HepG2 (cell line): ENCODE measurements around the gene TM4SF18. TPM values are rescaled to one million over a fixed set of nuclear protein-coding genes. Genes with fewer than 3 reads are reported as not detected.

Source experiments
- ELF3 ChIP-seq: IDR thresholded peaks from 2 replicates; pipeline ENCODE4 v1.6.1; 2016; ENCODE audit warnings: missing genetic modification reagents, missing compliant biosample characterization
- FIP1L1 ChIP-seq: fragments of 200-400 bp; formaldehyde crosslinking; IDR thresholded peaks from 2 replicates; pipeline ENCODE4 v1.6.1; 2018; ENCODE audit warnings: low read depth, mild to moderate bottlenecking, low read length, moderate library complexity, borderline replicate concordance; ENCODE audit not compliant: insufficient read depth
- MATR3 ChIP-seq: sonication (generic); formaldehyde crosslinking; IDR thresholded peaks from 2 replicates; pipeline ENCODE4 v1.4.0; 2020; ENCODE audit warnings: missing genetic modification reagents
- NFYB ChIP-seq: sonication (generic); formaldehyde crosslinking; IDR thresholded peaks from 2 replicates; pipeline ENCODE4 v1.4.0; 2020; ENCODE audit warnings: missing genetic modification reagents
- SRSF9 ChIP-seq: fragments of 200-400 bp; formaldehyde crosslinking; IDR thresholded peaks from 2 replicates; pipeline ENCODE4 v1.6.1; 2018; ENCODE audit warnings: borderline replicate concordance, mild to moderate bottlenecking, low read depth, low read length; ENCODE audit not compliant: insufficient read depth, poor library complexity, severe bottlenecking
- STAG1 ChIP-seq: sonication (generic); formaldehyde crosslinking; IDR thresholded peaks from 2 replicates; pipeline ENCODE4 v1.4.0; 2020; ENCODE audit warnings: missing genetic modification reagents
- TAF1 ChIP-seq: sonication (generic); formaldehyde crosslinking; IDR thresholded peaks from 2 replicates; pipeline ENCODE4 v1.4.0; 2020; ENCODE audit warnings: missing genetic modification reagents
- TEAD2 ChIP-seq: sonication (generic); formaldehyde crosslinking; IDR thresholded peaks from 2 replicates; pipeline ENCODE4 v1.9.0; 2021; ENCODE audit warnings: missing genetic modification reagents
- ZBTB20 ChIP-seq: sonication (generic); formaldehyde crosslinking; IDR thresholded peaks from 2 replicates; pipeline ENCODE4 v1.8.1; 2023; ENCODE audit warnings: missing genetic modification reagents, low read depth, mild to moderate bottlenecking, borderline replicate concordance
- ZFP1 ChIP-seq: IDR thresholded peaks from 2 replicates; pipeline ENCODE4 v1.6.1; 2016
- ZMYM4 ChIP-seq: sonication (generic); formaldehyde crosslinking; IDR thresholded peaks from 2 replicates; pipeline ENCODE4 v1.8.1; 2023; ENCODE audit warnings: mild to moderate bottlenecking, missing genetic modification reagents
- ZNF44 ChIP-seq: sonication (generic); formaldehyde crosslinking; IDR thresholded peaks from 2 replicates; pipeline ENCODE4 v1.5.1; 2020; ENCODE audit warnings: mild to moderate bottlenecking, missing genetic modification reagents
- ZNF441 ChIP-seq: sonication (generic); formaldehyde crosslinking; IDR thresholded peaks from 2 replicates; pipeline ENCODE4 v1.7.0; 2021; ENCODE audit warnings: missing genetic modification reagents, borderline replicate concordance
- ZNF629 ChIP-seq: sonication (generic); formaldehyde crosslinking; conservative IDR thresholded peaks from 2 replicates; pipeline ENCODE4 v1.5.0; 2020; ENCODE audit warnings: missing genetic modification reagents
- ZNF768 ChIP-seq: sonication (generic); formaldehyde crosslinking; IDR thresholded peaks from 2 replicates; pipeline ENCODE4 v1.4.0; 2020; ENCODE audit warnings: missing genetic modification reagents
- polyA plus RNA-seq, 8 experiments: library from polyadenylated mRNA; depleted of rRNA in 3 of 8; stranded (reverse) in 7 of 8; unstranded in 1 of 8; fragments of >200 nt; fragmentation: Illumina TruSeq in 4 of 8; extraction: Trizol in 4 of 8; gene quantifications; 2 replicates each; pipeline versions ENCODE4 v1.2.1 to v1.2.3, GENCODE V29; 2011 to 2016; ENCODE audit warnings: low read depth in 4 of 8, missing spikeins in 1 of 8, mixed read lengths in 1 of 8; ENCODE audit not compliant: insufficient read depth in 1 of 8
- total RNA-seq, 5 experiments: library from RNA; depleted of rRNA; stranded (reverse); fragments of >200 nt; fragmentation: Illumina TruSeq; extraction: Trizol; gene quantifications; 2 replicates each; pipeline ENCODE4 v1.2.3, GENCODE V29; 2016; ENCODE audit warnings: low read depth in 1 of 5
- TF ChIP-seq, protein P1 (sequence below): sonication (generic); formaldehyde crosslinking; IDR thresholded peaks from 2 replicates; pipeline ENCODE4 v1.4.0; 2020; ENCODE audit warnings: missing genetic modification reagents
- TF ChIP-seq, protein P2 (sequence below): sonication (generic); formaldehyde crosslinking; IDR thresholded peaks from 2 replicates; pipeline ENCODE4 v1.5.1; 2020; ENCODE audit warnings: missing genetic modification reagents, mild to moderate bottlenecking, borderline replicate concordance
- TF ChIP-seq, protein P3 (sequence below): sonication (generic); formaldehyde crosslinking; IDR thresholded peaks from 2 replicates; pipeline ENCODE4 v1.4.0; 2020; ENCODE audit warnings: missing genetic modification reagents
- TF ChIP-seq, protein P4 (sequence below): sonication (generic); formaldehyde crosslinking; IDR thresholded peaks from 2 replicates; pipeline ENCODE4 v1.9.0; 2021; ENCODE audit warnings: missing genetic modification reagents, mild to moderate bottlenecking, borderline replicate concordance
- TF ChIP-seq, protein P5 (sequence below): sonication (generic); formaldehyde crosslinking; IDR thresholded peaks from 2 replicates; pipeline ENCODE4 v1.5.1; 2020; ENCODE audit warnings: missing genetic modification reagents, mild to moderate bottlenecking, borderline replicate concordance

TM4SF18 gene
- total and polyA plus RNA-seq, 2 of the 13 experiments (the other 11 are each of a cell fraction or from before 2014, with no cell fraction given), result 0.15 TPM; not detected in 1

DNA sequence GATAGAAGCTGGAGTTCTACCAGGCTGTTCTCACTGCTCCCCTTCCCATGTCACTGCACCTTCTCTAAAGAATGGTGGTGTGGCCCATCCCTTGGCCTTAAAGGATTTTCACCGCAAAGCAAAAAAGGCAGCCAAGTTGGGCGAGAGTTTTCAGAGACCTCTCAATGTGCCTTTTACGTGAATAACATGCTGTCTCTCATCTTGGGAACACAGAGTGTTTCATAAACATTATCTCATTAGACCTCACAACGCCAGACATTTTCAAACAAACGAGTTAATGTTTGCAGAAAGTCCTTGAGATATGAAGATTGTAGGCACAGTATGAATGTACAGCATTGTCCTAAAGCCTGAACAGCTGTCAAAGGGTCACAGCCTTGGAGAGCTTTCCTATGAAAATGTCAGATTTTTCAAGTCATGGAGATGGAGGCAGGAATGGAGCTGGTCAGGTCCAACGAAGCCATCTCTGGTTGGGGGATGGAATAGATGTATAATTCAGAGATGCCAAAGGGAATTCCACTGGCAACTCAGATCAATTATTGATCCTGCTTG, 22.7 kb upstream of the TM4SF18 start (continued):
- TF ChIP-seq, protein P1, sequence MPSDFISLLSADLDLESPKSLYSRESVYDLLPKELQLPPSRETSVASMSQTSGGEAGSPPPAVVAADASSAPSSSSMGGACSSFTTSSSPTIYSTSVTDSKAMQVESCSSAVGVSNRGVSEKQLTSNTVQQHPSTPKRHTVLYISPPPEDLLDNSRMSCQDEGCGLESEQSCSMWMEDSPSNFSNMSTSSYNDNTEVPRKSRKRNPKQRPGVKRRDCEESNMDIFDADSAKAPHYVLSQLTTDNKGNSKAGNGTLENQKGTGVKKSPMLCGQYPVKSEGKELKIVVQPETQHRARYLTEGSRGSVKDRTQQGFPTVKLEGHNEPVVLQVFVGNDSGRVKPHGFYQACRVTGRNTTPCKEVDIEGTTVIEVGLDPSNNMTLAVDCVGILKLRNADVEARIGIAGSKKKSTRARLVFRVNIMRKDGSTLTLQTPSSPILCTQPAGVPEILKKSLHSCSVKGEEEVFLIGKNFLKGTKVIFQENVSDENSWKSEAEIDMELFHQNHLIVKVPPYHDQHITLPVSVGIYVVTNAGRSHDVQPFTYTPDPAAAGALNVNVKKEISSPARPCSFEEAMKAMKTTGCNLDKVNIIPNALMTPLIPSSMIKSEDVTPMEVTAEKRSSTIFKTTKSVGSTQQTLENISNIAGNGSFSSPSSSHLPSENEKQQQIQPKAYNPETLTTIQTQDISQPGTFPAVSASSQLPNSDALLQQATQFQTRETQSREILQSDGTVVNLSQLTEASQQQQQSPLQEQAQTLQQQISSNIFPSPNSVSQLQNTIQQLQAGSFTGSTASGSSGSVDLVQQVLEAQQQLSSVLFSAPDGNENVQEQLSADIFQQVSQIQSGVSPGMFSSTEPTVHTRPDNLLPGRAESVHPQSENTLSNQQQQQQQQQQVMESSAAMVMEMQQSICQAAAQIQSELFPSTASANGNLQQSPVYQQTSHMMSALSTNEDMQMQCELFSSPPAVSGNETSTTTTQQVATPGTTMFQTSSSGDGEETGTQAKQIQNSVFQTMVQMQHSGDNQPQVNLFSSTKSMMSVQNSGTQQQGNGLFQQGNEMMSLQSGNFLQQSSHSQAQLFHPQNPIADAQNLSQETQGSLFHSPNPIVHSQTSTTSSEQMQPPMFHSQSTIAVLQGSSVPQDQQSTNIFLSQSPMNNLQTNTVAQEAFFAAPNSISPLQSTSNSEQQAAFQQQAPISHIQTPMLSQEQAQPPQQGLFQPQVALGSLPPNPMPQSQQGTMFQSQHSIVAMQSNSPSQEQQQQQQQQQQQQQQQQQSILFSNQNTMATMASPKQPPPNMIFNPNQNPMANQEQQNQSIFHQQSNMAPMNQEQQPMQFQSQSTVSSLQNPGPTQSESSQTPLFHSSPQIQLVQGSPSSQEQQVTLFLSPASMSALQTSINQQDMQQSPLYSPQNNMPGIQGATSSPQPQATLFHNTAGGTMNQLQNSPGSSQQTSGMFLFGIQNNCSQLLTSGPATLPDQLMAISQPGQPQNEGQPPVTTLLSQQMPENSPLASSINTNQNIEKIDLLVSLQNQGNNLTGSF, result no peak
- TF ChIP-seq ZFP1 (CRISPR knock-in tag), result peak; percentile 65
- no peak; the same call in 1 of the 2 replicates for TF ChIP-seq TAF1 (CRISPR knock-in tag)
- TF ChIP-seq, protein P2, sequence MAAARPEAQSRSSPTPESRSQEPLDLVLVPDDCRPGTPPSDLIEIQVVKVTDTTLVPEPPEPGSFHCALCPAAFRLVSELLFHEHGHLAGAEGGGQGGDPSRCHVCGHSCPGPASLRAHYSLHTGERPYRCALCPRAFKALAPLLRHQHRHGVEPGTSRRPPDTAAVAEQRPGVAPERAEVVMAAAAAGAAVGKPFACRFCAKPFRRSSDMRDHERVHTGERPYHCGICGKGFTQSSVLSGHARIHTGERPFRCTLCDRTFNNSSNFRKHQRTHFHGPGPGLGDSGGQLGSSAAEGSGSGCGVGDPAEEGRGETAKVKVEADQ (CRISPR knock-in tag), result peak; percentile 42; the same call in 1 of the 2 replicates
- peak; percentile 88 for TF ChIP-seq ZMYM4 (CRISPR knock-in tag)
- TF ChIP-seq ZNF44 (CRISPR knock-in tag), result no peak
- TF ChIP-seq ZNF441 (CRISPR knock-in tag), result no peak
- peak; percentile 67; the same call in 1 of the 2 replicates for TF ChIP-seq ELF3
- TF ChIP-seq ZNF768 (CRISPR knock-in tag), result no peak
- TF ChIP-seq NFYB, result no peak
- no peak for TF ChIP-seq SRSF9
- TF ChIP-seq TEAD2 (CRISPR knock-in tag), result no peak
- TF ChIP-seq, protein P3, sequence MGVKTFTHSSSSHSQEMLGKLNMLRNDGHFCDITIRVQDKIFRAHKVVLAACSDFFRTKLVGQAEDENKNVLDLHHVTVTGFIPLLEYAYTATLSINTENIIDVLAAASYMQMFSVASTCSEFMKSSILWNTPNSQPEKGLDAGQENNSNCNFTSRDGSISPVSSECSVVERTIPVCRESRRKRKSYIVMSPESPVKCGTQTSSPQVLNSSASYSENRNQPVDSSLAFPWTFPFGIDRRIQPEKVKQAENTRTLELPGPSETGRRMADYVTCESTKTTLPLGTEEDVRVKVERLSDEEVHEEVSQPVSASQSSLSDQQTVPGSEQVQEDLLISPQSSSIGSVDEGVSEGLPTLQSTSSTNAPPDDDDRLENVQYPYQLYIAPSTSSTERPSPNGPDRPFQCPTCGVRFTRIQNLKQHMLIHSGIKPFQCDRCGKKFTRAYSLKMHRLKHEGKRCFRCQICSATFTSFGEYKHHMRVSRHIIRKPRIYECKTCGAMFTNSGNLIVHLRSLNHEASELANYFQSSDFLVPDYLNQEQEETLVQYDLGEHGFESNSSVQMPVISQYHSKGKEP (CRISPR knock-in tag), result no peak
- TF ChIP-seq, protein P4, sequence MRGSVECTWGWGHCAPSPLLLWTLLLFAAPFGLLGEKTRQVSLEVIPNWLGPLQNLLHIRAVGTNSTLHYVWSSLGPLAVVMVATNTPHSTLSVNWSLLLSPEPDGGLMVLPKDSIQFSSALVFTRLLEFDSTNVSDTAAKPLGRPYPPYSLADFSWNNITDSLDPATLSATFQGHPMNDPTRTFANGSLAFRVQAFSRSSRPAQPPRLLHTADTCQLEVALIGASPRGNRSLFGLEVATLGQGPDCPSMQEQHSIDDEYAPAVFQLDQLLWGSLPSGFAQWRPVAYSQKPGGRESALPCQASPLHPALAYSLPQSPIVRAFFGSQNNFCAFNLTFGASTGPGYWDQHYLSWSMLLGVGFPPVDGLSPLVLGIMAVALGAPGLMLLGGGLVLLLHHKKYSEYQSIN (CRISPR knock-in tag), result no peak
- TF ChIP-seq FIP1L1, result no peak
- no peak; the same call in 1 of the 2 replicates for TF ChIP-seq ZBTB20 (CRISPR knock-in tag)
- TF ChIP-seq ZNF629 (CRISPR knock-in tag), result 0 out of 2 replicates have a peak, but pooled peaks have one; percentile 24
- TF ChIP-seq, protein P5, sequence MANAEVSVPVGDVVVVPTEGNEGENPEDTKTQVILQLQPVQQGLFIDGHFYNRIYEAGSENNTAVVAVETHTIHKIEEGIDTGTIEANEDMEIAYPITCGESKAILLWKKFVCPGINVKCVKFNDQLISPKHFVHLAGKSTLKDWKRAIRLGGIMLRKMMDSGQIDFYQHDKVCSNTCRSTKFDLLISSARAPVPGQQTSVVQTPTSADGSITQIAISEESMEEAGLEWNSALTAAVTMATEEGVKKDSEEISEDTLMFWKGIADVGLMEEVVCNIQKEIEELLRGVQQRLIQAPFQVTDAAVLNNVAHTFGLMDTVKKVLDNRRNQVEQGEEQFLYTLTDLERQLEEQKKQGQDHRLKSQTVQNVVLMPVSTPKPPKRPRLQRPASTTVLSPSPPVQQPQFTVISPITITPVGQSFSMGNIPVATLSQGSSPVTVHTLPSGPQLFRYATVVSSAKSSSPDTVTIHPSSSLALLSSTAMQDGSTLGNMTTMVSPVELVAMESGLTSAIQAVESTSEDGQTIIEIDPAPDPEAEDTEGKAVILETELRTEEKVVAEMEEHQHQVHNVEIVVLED (CRISPR knock-in tag), result peak; percentile 48; the same call in 1 of the 2 replicates
- peak; percentile 8 for TF ChIP-seq STAG1 (CRISPR knock-in tag)
- TF ChIP-seq MATR3 (CRISPR knock-in tag), result no peak
